PC-3 (cell line): ENCODE results near the gene OR11H6. TPM values are rescaled to one million over a fixed set of nuclear protein-coding genes. Genes with fewer than 3 reads are reported as not detected.
"Not testable (repeated sequence)": the region's sequence is repeated elsewhere in the genome, so short reads cannot be mapped to it uniquely, and the experiment has no call there.

ENCODE experiments used
- ATAC-seq: fragments of 200-7000 bp; cut with Tn5 transposase; 2 replicates; pipeline ENCODE4 v1.9.1; 2020; ENCODE audit warnings: mild to moderate bottlenecking, moderate library complexity
- BruUV-seq: library from RNA; stranded (reverse); fragments of 400-500 nt; replicated peaks from 2 replicates; lab custom pipeline; 2021; lab: Mats Ljungman, UMichigan
- CTCF ChIA-PET: fragments of 300-600 bp; sonication (Branson Sonifier 250); formaldehyde crosslinking; loops from one replicate; lab custom pipeline; 2022; ENCODE audit warnings: antibody characterized with exemption; lab: Charles Lee
- POLR2A ChIA-PET: fragments of 300-600 bp; sonication (Branson Sonifier 250); formaldehyde crosslinking; loops from one replicate; lab custom pipeline; 2022; ENCODE audit warnings: antibody characterized with exemption; ENCODE audit not compliant: unreplicated experiment; lab: Charles Lee
- DNase-seq: peaks from one replicate; pipeline ENCODE4 v3.0.0-alpha.2; 2015
- H2AFZ ChIP-seq: fragments of 300-600 bp; sonication (generic); 2 replicates; pipeline ENCODE4 v1.6.0; 2016; ENCODE audit warnings: antibody characterized with exemption, low read length
- H3F3A ChIP-seq: fragments of 300-600 bp; sonication (generic); one replicate; pipeline ENCODE4 v1.6.0; 2017; ENCODE audit warnings: antibody characterized with exemption, low read length, control low read depth, mild to moderate bottlenecking; ENCODE audit not compliant: unreplicated experiment
- H3K27ac ChIP-seq: fragments of 300-600 bp; sonication (generic); 2 replicates; pipeline ENCODE4 v1.5.1; 2016; ENCODE audit warnings: mild to moderate bottlenecking, low read length
- H3K27me3 ChIP-seq: fragments of 300-600 bp; sonication (generic); 2 replicates; pipeline ENCODE4 v1.6.1; 2016; ENCODE audit warnings: low read length, mixed read lengths
- H3K36me3 ChIP-seq: fragments of 300-600 bp; sonication (generic); 2 replicates; pipeline ENCODE4 v1.6.1; 2016; ENCODE audit warnings: low read depth, mixed run types, low read length, mixed read lengths
- H3K4me1 ChIP-seq: fragments of 300-600 bp; sonication (generic); 2 replicates; pipeline ENCODE4 v1.5.1; 2016; ENCODE audit warnings: low read length; ENCODE audit not compliant: insufficient read depth
- H3K4me2 ChIP-seq: fragments of 300-600 bp; sonication (generic); 2 replicates; pipeline ENCODE4 v1.6.0; 2016; ENCODE audit warnings: low read length
- H3K4me3 ChIP-seq: fragments of 300-600 bp; sonication (generic); 2 replicates; pipeline ENCODE4 v1.5.1; 2016; ENCODE audit warnings: mild to moderate bottlenecking, low read length, mixed read lengths
- H3K79me2 ChIP-seq: fragments of 300-600 bp; sonication (generic); 2 replicates; pipeline ENCODE4 v1.6.1; 2017; ENCODE audit warnings: low read length, mixed read lengths
- H3K9ac ChIP-seq: fragments of 300-600 bp; sonication (generic); 2 replicates; pipeline ENCODE4 v1.6.0; 2016; ENCODE audit warnings: mild to moderate bottlenecking, low read length
- H3K9me2 ChIP-seq: fragments of 300-600 bp; sonication (generic); replicated peaks from 2 replicates; pipeline ENCODE4 v1.6.1; 2016; ENCODE audit warnings: mixed run types, low read length, mixed read lengths
- H3K9me3 ChIP-seq: fragments of 300-600 bp; sonication (generic); 2 replicates; pipeline ENCODE4 v1.6.1; 2016; ENCODE audit warnings: low read length, mixed read lengths
- H4K20me1 ChIP-seq: fragments of 300-600 bp; sonication (generic); 2 replicates; pipeline ENCODE4 v1.6.1; 2016; ENCODE audit warnings: low read length, mixed read lengths
- EZH2 ChIP-seq: fragments of 300-600 bp; sonication (generic); IDR thresholded peaks from one replicate; pipeline ENCODE4 v1.6.1; 2017; ENCODE audit warnings: antibody characterized with exemption, mild to moderate bottlenecking, low read length; ENCODE audit not compliant: unreplicated experiment
- EZH2phosphoT487 ChIP-seq: fragments of 300-600 bp; sonication (generic); IDR thresholded peaks from 2 replicates; pipeline ENCODE4 v1.6.1; 2018; ENCODE audit warnings: mild to moderate bottlenecking, antibody characterized with exemption, low read length, borderline replicate concordance
- intact Hi-C: fragments of 100-400 bp; cut with micrococcal nuclease; formaldehyde crosslinking; loops from 2 replicates; pipeline ENCODE4 v1.9.0; 2023
- total RNA-seq: library from RNA; depleted of rRNA; stranded (reverse); fragments of >200 nt; gene quantifications from 2 replicates; pipeline ENCODE4 v1.2.3, GENCODE V29; 2014
- TF ChIP-seq, protein P1 (sequence below): fragments of 300-600 bp; sonication (generic); conservative IDR thresholded peaks from 2 replicates; pipeline ENCODE4 v1.5.1; 2017; ENCODE audit warnings: antibody characterized with exemption, low read depth, mild to moderate bottlenecking, low read length

The OR11H6 gene
- total RNA-seq, 1 experiment from 2014 or later, result not detected

DNA sequence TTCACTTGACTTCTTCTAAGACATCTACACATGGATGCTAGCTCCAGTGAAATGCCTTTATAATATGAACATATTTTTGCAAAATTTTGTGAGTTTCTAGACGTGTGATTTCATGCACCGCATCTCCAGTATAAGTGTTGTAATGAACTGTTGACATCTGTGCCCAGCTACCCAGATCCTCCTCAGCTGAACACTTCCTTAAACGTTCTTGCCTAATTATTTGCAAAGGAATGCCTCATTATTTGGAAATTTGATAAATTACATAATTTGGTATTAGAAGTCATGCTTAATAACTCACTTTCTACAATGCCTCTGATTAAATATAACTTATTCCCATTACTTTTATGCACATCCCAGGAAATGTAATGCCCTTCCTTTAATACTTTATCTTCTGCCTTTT, 18.8 kb upstream of the OR11H6 start:
- Histone ChIP-seq H3K9me2 (no peaks in the 10 kb centered on the region), H3K27ac (no peak overlapping the region), H3K4me3 (no peak overlapping the region), H3K9me3 (no peaks in the 10 kb centered on the region), H3K4me1 (no peaks in the 10 kb centered on the region), H4K20me1 (no peaks in the 10 kb centered on the region), H3K36me3 (no peaks in the 10 kb centered on the region), H3K27me3 (no peaks in the 10 kb centered on the region; the same call in 1 of the 2 replicates), H3K4me2 (no peak overlapping the region), H2AFZ (no peak overlapping the region), H3F3A (no peaks in the 10 kb centered on the region), H3K9ac (no peak overlapping the region), H3K79me2 (no peaks in the 10 kb centered on the region)
- ChIA-PET CTCF (no interaction called here), POLR2A (no interaction called here)
- DNase-seq, result no peak
- no peak for ATAC-seq
- TF ChIP-seq EZH2, result no peak
- TF ChIP-seq, protein P1, sequence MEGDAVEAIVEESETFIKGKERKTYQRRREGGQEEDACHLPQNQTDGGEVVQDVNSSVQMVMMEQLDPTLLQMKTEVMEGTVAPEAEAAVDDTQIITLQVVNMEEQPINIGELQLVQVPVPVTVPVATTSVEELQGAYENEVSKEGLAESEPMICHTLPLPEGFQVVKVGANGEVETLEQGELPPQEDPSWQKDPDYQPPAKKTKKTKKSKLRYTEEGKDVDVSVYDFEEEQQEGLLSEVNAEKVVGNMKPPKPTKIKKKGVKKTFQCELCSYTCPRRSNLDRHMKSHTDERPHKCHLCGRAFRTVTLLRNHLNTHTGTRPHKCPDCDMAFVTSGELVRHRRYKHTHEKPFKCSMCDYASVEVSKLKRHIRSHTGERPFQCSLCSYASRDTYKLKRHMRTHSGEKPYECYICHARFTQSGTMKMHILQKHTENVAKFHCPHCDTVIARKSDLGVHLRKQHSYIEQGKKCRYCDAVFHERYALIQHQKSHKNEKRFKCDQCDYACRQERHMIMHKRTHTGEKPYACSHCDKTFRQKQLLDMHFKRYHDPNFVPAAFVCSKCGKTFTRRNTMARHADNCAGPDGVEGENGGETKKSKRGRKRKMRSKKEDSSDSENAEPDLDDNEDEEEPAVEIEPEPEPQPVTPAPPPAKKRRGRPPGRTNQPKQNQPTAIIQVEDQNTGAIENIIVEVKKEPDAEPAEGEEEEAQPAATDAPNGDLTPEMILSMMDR, result no peak
- TF ChIP-seq EZH2phosphoT487, result no peak
- no TSS peak for BruUV-seq
- intact Hi-C loops, result no loop called here

DNA sequence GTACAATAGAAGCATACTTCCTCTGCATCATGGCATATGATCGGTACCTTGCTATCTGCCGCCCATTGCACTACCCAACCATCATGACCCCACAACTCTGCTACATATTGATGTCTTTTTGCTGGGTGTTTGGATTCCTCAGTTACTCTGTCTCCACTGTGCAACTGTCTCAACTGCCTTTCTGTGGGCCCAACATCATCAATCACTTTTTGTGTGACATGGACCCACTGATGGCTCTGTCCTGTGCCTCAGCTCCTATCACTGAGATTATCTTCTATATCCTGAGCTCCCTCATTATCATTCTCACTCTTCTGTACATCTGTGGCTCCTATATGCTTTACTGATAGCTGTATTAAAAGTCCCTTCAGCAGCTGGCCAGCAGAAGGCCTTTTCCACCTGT, 13.9 kb upstream of the OR11H6 start:
- no peaks in the 10 kb centered on the region for H3K4me1 ChIP-seq
- CTCF ChIA-PET, result no interaction called here
- no peak overlapping the region for H2AFZ ChIP-seq
- intact Hi-C loops, result no loop called here
- H3K9me2 ChIP-seq, result no peaks in the 10 kb centered on the region
- H3K36me3 ChIP-seq, result no peaks in the 10 kb centered on the region
- POLR2A ChIA-PET, result no interaction called here
- no TSS peak for BruUV-seq
- H3K27ac ChIP-seq, result no peak overlapping the region
- DNase-seq (no peak), ATAC-seq (no peak)
- peaks cover 3% of the 10 kb centered on the region; the same call in 1 of the 2 replicates for H3K27me3 ChIP-seq
- no peak overlapping the region for H3K4me2 ChIP-seq
- H3K4me3 ChIP-seq, result no peak overlapping the region
- H3K9ac ChIP-seq, result no peak overlapping the region
- TF ChIP-seq, protein P1, result no peak
- TF ChIP-seq EZH2phosphoT487 (no peak), EZH2 (no peak)
- no peaks in the 10 kb centered on the region for H4K20me1 ChIP-seq
- no peaks in the 10 kb centered on the region for H3K79me2 ChIP-seq
- no peaks in the 10 kb centered on the region for H3K9me3 ChIP-seq
- H3F3A ChIP-seq, result no peaks in the 10 kb centered on the region

DNA sequence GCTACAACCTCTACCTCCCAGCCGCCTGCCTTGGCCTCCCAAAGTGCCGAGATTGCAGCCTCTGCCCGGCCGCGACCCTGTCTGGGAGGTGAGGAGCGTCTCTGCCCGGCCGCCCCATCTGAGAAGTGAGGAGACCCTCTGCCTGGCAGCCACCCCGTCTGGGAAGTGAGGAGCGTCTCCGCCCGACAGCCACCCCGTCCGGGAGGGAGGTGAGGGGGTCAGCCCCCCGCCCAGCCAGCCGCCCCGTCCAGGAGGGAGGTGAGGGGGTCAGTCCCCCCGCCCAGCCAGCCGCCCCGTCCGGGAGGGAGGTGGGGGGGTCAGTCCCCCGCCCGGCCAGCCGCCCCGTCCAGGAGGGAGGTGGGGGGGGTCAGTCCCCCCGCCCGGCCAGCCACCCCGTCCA, 11.1 kb upstream of the OR11H6 start:
- intact Hi-C loops, CTCF ChIA-PET, H3K4me3 ChIP-seq: not testable (repeated sequence)

More for the DNA sequence above, 11.1 kb upstream of the OR11H6 start:
- H3K9me3 ChIP-seq, H4K20me1 ChIP-seq, H3K4me1 ChIP-seq, H3K9me2 ChIP-seq, H3K27ac ChIP-seq, H3K36me3 ChIP-seq, ATAC-seq, H3K27me3 ChIP-seq, H3K79me2 ChIP-seq, H3K4me2 ChIP-seq, BruUV-seq, DNase-seq, H3K9ac ChIP-seq, POLR2A ChIA-PET, H2AFZ ChIP-seq, H3F3A ChIP-seq: not testable (repeated sequence)
